GM10266 (cell line): Measurements from ENCODE around the gene ARFGAP3.
A peak's percentile ranks its signal among the peaks of the same experiment; 100 is the strongest.

ENCODE experiments used
- DNase-seq: peaks from one replicate; pipeline ENCODE4 v3.0.0; 2012; ENCODE audit errors: extremely low spot score
- TF ChIP-seq, protein P1 (sequence below): IDR thresholded peaks from 2 replicates; pipeline ENCODE4 v1.5.1; 2012; ENCODE audit warnings: mild to moderate bottlenecking, low read depth; ENCODE audit not compliant: control insufficient read depth, insufficient read depth; ENCODE audit errors: missing control alignments

The ARFGAP3 gene

DNA sequence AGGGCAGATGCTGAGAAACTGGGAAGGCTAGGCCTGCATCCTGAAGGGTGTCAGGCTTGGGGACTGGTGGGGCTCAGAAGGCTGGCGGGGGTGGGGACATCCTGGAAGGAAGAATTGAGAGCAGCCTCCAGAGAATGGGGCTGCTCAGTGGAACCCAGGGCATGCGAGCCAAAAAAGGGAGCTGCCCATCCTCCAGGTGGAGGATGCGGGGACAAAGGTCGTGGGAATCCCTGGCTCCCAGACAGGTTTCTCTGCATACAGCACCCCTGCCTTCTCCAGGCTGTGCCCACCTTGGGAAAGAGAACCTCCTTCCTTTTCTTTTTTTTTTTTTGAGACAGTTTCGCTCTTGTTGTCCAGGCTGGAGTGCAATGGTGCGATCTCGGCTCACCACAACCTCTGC is 40.9 kb upstream of the ARFGAP3 start:
- DNase-seq = no peak
- TF ChIP-seq, protein P1, sequence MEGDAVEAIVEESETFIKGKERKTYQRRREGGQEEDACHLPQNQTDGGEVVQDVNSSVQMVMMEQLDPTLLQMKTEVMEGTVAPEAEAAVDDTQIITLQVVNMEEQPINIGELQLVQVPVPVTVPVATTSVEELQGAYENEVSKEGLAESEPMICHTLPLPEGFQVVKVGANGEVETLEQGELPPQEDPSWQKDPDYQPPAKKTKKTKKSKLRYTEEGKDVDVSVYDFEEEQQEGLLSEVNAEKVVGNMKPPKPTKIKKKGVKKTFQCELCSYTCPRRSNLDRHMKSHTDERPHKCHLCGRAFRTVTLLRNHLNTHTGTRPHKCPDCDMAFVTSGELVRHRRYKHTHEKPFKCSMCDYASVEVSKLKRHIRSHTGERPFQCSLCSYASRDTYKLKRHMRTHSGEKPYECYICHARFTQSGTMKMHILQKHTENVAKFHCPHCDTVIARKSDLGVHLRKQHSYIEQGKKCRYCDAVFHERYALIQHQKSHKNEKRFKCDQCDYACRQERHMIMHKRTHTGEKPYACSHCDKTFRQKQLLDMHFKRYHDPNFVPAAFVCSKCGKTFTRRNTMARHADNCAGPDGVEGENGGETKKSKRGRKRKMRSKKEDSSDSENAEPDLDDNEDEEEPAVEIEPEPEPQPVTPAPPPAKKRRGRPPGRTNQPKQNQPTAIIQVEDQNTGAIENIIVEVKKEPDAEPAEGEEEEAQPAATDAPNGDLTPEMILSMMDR = no peak

DNA sequence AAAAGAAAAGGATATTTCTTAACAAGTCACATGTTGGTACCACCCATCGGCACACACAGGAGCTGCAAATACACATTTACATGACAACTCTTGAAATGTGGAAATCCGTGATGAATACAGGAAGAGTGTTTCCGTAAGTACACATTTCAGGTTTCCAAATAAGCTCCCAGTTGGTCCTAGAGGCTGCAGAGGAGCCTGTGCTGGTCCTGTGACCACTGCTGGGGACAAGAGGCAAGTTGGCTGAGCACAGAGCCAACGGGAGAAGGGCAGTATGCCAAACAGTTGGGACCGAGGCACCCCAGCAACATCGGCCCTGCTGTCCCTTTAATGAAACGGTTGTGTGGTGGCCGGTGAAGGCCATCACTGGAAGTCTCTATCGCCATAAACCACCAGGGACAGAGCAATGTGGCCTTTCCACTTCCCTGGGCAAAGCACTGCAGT is 38.5 kb upstream of the ARFGAP3 start:
- TF ChIP-seq, protein P1 = no peak
- DNase-seq = no peak

DNA sequence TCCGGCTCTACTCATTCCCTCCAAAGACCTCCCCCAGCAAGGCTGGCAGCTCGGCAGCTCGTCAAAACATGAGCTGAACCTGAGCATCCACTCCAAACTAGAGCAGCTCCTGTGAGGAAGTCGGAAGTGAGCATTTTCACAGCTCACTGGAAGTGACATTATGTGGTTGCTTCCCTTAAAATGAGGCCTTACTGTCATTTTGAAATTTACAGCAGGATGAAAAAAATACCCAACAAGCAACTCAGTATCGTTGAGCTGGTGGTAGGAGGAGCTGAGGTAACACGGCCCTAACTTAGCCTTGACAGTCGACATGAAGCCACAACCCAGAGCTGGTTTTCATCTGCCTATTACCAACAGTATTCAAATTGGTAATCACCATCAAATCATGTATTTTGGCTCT is 38.0 kb upstream of the ARFGAP3 start:
- TF ChIP-seq, protein P1 = no peak
- DNase-seq = peak; percentile 56

DNA sequence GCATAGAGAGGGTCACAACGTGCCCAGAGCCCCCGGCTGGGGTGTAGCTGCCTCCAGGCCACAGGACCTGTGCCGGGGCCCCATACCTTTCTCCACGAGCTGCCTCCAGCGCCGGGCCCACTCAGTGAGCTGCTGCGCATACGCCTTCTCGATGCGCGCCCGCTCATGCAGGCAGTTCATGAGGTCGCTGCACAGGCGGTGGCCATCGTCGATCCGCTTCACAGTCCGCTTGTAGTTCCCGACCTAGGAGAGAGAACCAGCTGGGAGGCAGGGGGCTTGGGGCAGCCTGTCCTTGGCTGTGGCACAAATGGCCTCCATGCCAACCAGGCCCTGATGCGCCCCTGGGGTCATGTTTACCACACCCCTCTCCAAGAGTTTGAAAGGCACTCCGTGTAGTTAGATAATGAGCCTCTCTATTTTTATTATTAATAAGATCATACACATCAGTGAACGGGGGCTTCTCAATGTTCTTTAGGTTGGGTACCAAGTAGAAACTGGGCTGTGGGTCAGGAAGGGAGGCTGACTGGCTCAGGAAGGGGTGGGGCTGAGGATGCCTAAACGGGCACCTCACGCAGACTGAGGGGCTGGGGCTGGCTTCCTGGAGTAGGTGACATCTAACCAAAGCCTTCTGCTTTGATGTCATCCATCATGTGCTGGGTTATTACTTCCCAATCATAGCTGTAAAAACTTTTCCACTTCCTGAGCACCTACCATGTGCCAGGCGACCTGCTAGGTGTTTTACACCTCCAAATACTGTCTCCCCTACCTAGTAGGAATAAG is 36.5 kb upstream of the ARFGAP3 start:
- DNase-seq = no peak
- TF ChIP-seq, protein P1 = no peak

DNA sequence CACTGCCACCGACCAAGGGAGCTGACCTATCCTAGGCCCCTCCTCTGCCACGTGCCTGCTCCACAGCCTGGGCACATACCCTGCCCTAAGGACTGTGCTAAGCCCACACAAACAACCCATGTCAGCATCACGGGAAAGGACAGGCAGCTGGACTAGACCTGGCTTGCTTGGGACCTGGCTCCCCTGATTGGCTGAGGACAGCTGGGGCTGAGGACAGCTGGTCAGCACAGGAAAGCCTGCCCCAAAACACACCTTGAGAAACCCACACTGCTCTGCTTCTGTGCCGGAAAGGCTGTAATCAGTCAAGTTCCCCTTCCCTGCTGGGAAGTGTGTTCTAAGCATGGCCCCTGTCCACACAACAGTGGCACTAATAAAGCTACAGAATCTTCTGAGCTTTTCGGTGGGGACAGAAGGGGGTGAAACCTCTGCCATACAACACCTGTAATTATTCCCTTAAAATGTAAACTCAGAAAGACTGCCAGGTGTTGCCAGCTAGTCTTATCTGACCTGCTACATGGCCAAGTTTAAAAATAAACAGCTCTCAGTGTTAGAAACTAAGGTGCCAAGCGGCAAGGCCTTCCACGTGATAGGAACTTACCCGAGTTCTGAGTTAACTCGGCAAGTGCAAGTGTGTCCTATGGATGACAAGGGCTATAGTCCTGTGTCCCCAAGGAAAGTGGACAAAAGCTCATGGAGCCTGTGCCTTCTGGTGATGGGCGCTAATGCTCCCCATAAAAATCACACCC is 35.7 kb upstream of the ARFGAP3 start:
- TF ChIP-seq, protein P1 = no peak
- DNase-seq = no peak

DNA sequence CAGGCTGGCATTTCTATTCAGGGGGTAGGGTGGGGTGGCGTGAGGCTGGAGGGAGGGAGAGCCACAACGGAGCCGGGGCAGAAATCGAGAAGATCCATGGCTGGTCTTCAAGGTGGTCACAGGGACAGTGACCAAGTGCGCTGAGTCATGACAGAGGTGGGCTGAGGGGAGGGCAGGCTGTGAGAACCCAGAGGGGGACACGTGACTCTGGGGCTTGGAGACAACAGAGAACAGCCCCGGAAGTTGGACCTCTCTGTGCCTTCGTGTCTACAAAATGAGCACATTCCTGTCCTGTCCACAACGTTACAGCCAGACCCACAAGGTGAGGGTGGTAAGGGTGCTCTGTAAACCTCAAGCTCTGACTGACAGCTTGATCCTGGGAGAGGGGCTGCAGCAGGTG is 35.1 kb upstream of the ARFGAP3 start:
- DNase-seq = no peak
- TF ChIP-seq, protein P1 = no peak

DNA sequence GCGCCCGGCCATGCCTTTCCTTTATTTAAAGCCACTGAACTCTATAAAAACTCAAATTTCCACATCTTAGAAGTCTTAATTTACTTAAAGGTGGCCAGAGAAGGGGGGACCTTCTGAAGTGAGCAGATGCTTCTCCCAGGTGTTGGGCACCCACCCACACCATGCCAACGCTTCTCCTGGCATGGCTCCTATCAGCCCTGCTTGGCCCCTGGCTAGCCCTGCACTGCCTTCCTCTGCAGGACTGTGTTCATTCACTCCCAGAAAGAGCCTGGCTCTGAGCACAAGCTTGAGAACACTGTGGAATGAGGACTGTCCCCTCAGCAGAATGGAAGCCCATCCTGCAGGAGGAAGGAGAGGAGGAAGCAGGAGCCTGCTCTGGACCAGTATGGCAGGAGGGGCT is 34.6 kb upstream of the ARFGAP3 start:
- no peak for DNase-seq
- TF ChIP-seq, protein P1 = no peak
